Measurements from ENCODE around the gene DTNA. TPM values are rescaled to one million over a fixed set of nuclear protein-coding genes. Genes with fewer than 3 reads are reported as not detected.

DTNA gene
- total RNA-seq, 1 donor from 2014 or later: 140 TPM

DNA sequence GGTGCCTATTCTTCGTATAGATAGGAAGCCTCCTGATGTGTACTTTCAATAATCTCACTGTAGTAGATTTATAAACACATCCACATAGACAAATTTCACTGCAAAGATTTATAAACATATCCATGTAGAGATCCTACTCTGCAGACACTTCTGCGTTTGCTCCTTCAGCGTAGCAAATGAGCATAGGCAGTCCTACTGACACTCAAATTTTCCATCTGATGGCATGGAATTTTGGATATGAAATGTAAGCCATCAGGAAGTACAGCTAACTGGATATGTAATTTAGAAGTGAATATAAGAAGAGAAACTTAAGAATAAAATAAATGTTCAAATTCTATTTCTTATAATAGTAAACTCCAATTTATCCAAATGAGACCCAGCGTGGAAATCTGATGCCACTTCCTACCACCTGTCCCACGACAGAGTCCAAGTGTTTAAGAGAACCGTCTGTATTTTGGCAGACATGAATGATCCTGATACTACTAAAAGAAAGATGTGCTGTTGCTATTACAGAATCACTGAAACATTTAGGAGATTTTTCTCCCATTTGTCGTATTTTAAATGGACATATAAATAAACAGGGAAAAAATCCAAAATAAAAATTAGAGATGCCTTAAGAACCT lies 86.0 kb downstream of the DTNA start:
- intact Hi-C loops (cut with micrococcal nuclease): no loop called here
- ATAC-seq (no peak), DNase-seq (no peak)

GRCh38 chr18:34799291-34799690 lies 89.2 kb downstream of the DTNA start:
- no peak for DNase-seq
- no peak for ATAC-seq
- intact Hi-C loops (cut with micrococcal nuclease): no loop called here

GRCh38 chr18:34800381-34800780 lies 90.3 kb downstream of the DTNA start:
- intact Hi-C loops (cut with micrococcal nuclease): no loop called here
- ATAC-seq: no peak
- DNase-seq: no peak

DNA sequence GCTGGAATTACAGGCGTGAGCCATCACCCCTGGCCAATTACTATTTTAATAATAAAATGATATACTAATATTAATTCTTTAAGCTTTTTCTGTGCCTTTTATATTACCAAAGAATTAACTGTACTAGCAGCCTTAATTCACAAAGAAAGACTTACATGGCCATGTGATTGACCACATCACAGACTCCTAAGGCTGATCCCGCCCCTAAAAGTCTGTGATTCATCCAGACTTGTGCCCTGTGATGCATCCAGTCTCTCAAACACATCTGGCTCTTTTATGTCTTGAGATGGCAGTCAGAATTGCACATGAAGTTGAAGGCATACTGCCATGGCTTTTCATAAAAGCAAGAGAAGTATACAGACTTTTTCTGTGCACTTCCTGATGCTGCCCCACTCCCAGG lies 91.7 kb downstream of the DTNA start:
- no peak for ATAC-seq
- no peak for DNase-seq
- intact Hi-C loops (cut with micrococcal nuclease): no loop called here

- no peak for DNase-seq
- no peak for ATAC-seq
- intact Hi-C loops (cut with micrococcal nuclease): no loop called here
Measured at GRCh38 chr18:34802959-34803358, 92.9 kb downstream of the DTNA start.

DNA sequence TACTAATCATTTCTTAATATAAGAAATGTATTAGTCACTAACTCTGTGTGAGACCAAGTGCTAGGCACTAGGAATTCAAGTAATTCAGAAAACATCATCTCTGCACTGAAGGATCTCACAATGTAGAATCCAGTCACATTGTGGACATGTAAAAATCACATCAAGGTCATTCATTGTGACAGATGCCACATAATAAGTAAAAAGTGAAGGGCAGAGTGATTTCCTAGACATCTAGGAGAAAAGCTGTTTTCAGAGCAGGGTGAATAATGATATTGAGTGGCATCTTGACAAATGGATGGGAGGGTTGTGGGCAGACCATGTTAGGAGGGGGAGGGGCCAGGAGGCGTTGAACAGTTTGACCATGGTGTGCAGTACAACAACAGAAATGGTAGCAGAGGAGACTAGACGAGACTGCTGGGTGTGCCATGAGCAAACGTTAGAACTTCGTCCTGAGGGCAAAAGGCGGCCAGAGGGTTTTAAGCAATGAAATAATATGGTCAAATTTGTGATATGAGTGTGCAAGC lies 93.8 kb downstream of the DTNA start:
- DNase-seq (no peak), ATAC-seq (no peak)
- intact Hi-C loops (cut with micrococcal nuclease): no loop called here

GRCh38 chr18:34805103-34805877 lies 95.2 kb downstream of the DTNA start:
- DNase-seq (no peak), ATAC-seq (no peak)
- intact Hi-C loops (cut with micrococcal nuclease): no loop called here

GRCh38 chr18:34805878-34806351 lies 95.8 kb downstream of the DTNA start:
- intact Hi-C loops (cut with micrococcal nuclease): no loop called here
- DNase-seq (no peak), ATAC-seq (no peak)

DNA sequence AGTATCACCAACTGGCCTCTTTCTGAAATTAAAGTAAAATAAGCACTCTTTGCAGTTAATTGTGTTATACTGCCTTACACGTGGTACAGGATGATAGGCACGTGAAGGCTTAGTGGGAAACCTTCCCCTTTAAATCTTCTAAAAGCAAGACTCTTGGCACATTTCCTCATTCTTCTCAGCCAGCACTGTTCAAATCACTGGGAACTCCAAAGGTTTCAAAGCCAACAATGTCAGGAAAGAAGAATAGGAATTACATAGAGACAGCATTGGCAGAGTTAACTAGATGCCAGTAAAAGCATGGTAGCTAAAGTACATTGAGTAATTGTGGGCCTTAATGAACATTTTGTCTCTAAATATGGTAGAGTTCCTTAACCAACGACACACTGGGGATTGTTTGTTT lies 96.4 kb downstream of the DTNA start:
- DNase-seq (no peak), ATAC-seq (peak; percentile 16)
- intact Hi-C loops (cut with micrococcal nuclease): no loop called here

DNA sequence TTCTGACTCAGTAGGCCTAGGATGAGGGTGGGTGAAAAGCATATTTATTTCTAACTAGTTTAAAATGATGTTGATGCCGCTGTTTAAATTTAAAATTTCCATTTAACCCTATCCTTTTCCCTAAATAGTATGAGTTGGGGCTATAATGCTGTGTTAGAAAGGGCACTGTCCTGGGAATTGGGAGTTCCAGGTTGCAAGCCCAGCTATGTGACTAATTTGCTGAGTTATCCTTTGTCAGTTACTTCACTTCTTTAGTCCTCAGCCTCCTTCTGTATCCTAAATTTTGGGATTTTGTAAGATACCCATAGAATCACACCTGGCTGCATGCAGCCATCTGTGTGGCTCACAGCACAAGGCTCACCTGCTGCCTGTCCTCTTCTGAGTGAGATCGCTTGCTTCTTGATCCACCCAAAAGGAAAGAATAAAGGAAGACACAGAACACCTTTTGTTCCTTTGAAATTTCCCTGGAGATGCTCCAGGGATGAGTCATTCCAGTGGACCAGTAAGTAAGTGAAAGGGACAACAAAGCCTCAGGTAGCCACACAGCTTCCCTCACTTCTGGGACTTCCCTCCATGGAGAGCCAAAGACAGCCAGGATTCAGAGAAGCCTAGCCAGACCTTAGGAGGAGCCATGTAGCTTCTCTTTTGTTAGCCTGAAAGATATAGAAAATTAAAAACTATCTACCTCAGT lies 97.2 kb downstream of the DTNA start:
- intact Hi-C loops (cut with micrococcal nuclease): no loop called here
- ATAC-seq: no peak
- no peak for DNase-seq

DNA sequence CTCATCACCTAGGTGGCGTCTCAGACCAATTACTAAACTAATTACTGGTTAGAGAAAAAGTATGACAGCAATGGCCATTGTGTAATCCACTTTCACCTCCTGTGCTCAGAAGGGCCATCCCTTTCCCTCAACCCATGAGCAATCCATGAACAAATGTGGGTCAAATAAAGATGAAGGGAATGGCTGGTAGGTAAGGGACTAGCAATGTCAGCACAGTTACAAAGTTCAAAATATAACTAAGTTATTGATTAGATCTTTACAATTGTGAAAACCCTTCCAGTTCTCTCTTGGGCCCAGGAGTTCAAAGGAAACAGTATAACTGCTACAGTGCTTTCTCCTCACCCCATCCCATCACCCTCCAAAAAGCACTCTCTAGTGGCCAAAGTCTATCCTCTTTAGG lies 98.3 kb downstream of the DTNA start:
- ATAC-seq (no peak), DNase-seq (no peak)
- intact Hi-C loops (cut with micrococcal nuclease): no loop called here

DNA sequence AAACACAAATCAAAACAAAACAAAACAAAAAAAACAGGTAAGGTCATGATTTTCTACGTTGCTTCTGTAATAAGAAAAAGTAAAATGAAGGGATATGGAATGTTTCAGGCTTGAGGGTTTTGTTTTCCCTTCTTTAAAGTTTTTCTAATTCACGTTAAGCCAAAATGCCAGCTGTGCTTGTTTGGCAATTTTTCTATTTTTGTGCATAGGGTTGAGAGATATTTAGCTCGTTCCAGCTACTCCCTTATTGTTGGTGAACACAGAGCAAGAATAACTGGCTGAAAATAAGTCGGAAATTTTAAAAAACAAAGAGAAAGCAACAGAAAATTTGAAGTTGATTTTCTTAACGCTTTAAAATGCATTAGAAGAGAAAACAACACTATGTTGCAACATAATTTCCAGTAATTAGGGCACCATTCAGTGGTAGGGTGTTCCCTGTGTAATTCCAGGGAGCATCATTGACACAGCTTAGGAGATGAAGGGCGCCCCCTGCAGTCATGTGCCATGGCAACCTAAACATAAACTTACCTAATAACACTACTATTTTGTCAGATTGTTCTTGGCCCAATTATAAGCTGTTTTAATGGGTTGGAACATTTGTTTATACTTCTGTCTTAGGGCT lies 99.5 kb downstream of the DTNA start:
- ATAC-seq (peak; percentile 75), DNase-seq (peak; percentile 71)
- intact Hi-C loops (cut with micrococcal nuclease): no loop called here

DNA sequence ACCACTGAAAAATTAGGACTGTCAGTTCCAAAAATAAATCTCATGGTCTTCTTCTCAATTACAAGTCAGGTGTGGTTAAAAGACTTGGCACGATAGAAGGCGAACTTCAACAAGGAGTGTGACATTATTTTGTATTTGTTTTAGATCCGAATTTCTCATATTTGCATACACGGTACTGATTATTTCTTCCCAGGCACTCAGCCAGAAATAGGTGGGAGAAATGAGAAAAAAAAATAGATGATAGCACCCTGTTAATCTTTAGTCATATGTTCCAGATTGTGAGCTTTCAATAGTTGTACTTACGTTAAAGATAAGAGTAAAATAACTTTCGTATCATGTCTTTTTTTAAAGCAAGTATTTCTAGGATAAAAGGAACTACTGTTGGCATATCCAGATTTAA lies 106.1 kb downstream of the DTNA start:
- DNase-seq: no peak
- intact Hi-C loops (cut with micrococcal nuclease): no loop called here
- ATAC-seq: no peak

GRCh38 chr18:34817636-34818035 lies 107.5 kb downstream of the DTNA start:
- intact Hi-C loops (cut with micrococcal nuclease): no loop called here
- ATAC-seq (no peak), DNase-seq (no peak)

GRCh38 chr18:34818064-34818463 lies 108.0 kb downstream of the DTNA start:
- intact Hi-C loops (cut with micrococcal nuclease): no loop called here
- ATAC-seq (no peak), DNase-seq (no peak)

- intact Hi-C loops (cut with micrococcal nuclease): no loop called here
- no peak for DNase-seq
- no peak for ATAC-seq
Measured at GRCh38 chr18:34820360-34821065, 110.4 kb downstream of the DTNA start.

- ATAC-seq (no peak), DNase-seq (no peak)
- intact Hi-C loops (cut with micrococcal nuclease): no loop called here
Measured at GRCh38 chr18:34821669-34822210, 111.6 kb downstream of the DTNA start.

- intact Hi-C loops (cut with micrococcal nuclease): no loop called here
- no peak for DNase-seq
- no peak for ATAC-seq
Measured at GRCh38 chr18:34828093-34828492, 118.0 kb downstream of the DTNA start.

DNA sequence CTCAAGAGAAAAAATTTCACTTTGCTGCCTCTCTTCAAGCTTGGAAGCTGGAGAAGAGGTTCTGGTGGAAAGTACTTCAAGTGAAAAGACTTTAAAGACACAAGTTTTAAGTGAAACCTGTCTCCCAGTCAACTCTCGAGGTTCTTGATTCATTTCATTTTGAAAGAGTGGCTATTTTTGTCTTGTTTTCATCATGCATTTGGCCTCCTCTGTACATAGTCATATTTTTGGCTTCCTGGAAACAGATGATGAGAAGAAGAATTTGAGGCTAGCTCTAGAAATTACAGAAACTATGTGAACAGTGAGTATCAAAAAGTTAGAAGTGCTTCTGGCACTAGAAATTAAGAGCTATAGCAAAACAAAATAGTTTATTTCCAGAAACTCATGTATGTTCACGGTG lies 124.8 kb downstream of the DTNA start:
- DNase-seq (no peak), ATAC-seq (peak; percentile 28)
- intact Hi-C loops (cut with micrococcal nuclease): no loop called here
